GM19240 (cell line): ENCODE measurements around the gene KRT38.

Source experiments
- DNase-seq: peaks from one replicate; pipeline ENCODE4 v3.0.0; 2011; ENCODE audit warnings: low spot score; ENCODE audit not compliant: insufficient read length

The KRT38 gene

GRCh38 chr17:41440531-41441033 lies at the start of gene KRT38:
Gene KRT38 (minus strand): TSS chr17:41440983. CDS start chr17:41440921, 62 bp downstream.
- DNase-seq: no peak

GRCh38 chr17:41489531-41489930 lies 48.7 kb upstream of the KRT38 start, which contains the start of gene KRT36:
Gene KRT36 (minus strand): TSS chr17:41489910. CDS start chr17:41489864, 46 bp downstream.
- DNase-seq: no peak

- DNase-seq: no peak
Observed at GRCh38 chr17:41486809-41487530, 46.2 kb upstream of the KRT38 start.

- no peak for DNase-seq
Observed at GRCh38 chr17:41486316-41486715, 45.5 kb upstream of the KRT38 start.

GRCh38 chr17:41484920-41485904 lies 44.4 kb upstream of the KRT38 start:
- no peak for DNase-seq

GRCh38 chr17:41483991-41484826 lies 43.4 kb upstream of the KRT38 start:
- DNase-seq: no peak

- DNase-seq: no peak
Observed at GRCh38 chr17:41483531-41483930, 42.7 kb upstream of the KRT38 start.

- no peak for DNase-seq
Observed at GRCh38 chr17:41481036-41481435, 40.3 kb upstream of the KRT38 start, which contains the start of gene KRT35. Gene KRT35 (minus strand): TSS chr17:41481151. CDS start chr17:41481097, 54 bp downstream.

- DNase-seq: no peak
Observed at GRCh38 chr17:41480581-41480980, 39.8 kb upstream of the KRT38 start.

GRCh38 chr17:41480136-41480535 lies 39.4 kb upstream of the KRT38 start:
- no peak for DNase-seq

- DNase-seq: no peak
Observed at GRCh38 chr17:41478237-41478636, 37.5 kb upstream of the KRT38 start.

- no peak for DNase-seq
Observed at GRCh38 chr17:41476866-41477815, 36.4 kb upstream of the KRT38 start.

GRCh38 chr17:41475421-41475820 lies 34.6 kb upstream of the KRT38 start:
- DNase-seq: no peak

- DNase-seq: no peak
Observed at GRCh38 chr17:41474863-41475262, 34.1 kb upstream of the KRT38 start.

GRCh38 chr17:41468346-41468745 lies 27.6 kb upstream of the KRT38 start:
- no peak for DNase-seq

GRCh38 chr17:41467561-41467960 lies 26.8 kb upstream of the KRT38 start:
- no peak for DNase-seq

- DNase-seq: no peak
Observed at GRCh38 chr17:41466988-41467387, 26.2 kb upstream of the KRT38 start, which contains the start of gene KRT32. Gene KRT32 (minus strand): TSS chr17:41467386. CDS start chr17:41467325, 61 bp downstream.

GRCh38 chr17:41464682-41465081 lies 23.9 kb upstream of the KRT38 start:
- DNase-seq: no peak

GRCh38 chr17:41464173-41464572 lies 23.4 kb upstream of the KRT38 start:
- DNase-seq: no peak

GRCh38 chr17:41463746-41464145 lies 23.0 kb upstream of the KRT38 start:
- DNase-seq: no peak
